Measurements from ENCODE around the gene PGBD5. TPM values are rescaled to one million over a fixed set of nuclear protein-coding genes. Genes with fewer than 3 reads are reported as not detected.
A peak's percentile ranks its signal among the peaks of the same experiment; 100 is the strongest.

The PGBD5 gene
- total RNA-seq, 1 experiment from 2014 or later = 37.8 TPM

DNA sequence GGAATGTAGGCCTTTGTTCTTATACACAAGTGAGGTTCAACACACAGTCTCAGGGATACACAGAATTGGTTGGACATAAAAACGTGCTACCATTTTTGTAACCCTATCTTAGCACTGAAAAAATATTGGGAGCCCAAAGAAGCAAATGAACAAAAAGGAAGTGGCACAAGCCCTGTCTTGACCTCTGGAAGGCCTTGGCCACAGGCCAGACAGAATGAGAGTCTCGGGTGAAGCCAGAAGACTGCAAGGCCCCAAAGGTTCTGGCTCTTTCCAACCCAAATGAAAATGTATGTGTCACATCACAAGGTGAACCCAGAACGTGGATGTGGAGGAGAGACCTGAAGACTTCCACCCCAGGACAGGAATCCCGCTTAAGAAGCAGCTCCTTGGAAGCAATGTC, 57.3 kb downstream of the PGBD5 start:
- no peaks in the 10 kb centered on the region for H3K4me1 Mint-ChIP-seq (ENCODE audit: low read depth, unreplicated experiment)
- no peak for TF ChIP-seq CTCF (IDR thresholded peaks at IDR 0.05; ENCODE audit: unreplicated experiment)
- BruUV-seq (replicated peaks) = no TSS peak
- H3K36me3 Mint-ChIP-seq (ENCODE audit: insufficient read depth, unreplicated experiment) = peaks cover 9% of the 10 kb centered on the region
- intact Hi-C loops (cut with micrococcal nuclease; ENCODE audit: unreplicated experiment) = no loop called here
- DNase-seq = no peak
- CTCF ChIA-PET = no interaction called here
- H3K4me3 Mint-ChIP-seq (ENCODE audit: low read depth, unreplicated experiment) = no peak overlapping the region
- no peaks in the 10 kb centered on the region for H3K27me3 Mint-ChIP-seq (ENCODE audit: unreplicated experiment)
- H3K9me3 Mint-ChIP-seq (ENCODE audit: low read depth, unreplicated experiment) = no peaks in the 10 kb centered on the region
- H3K27ac Mint-ChIP-seq (ENCODE audit: unreplicated experiment) = no peak overlapping the region

GRCh38 chr1:230368363-230368762, 57.8 kb downstream of the PGBD5 start:
- intact Hi-C loops (cut with micrococcal nuclease; ENCODE audit: unreplicated experiment) = no loop called here
- no peak overlapping the region for H3K27ac Mint-ChIP-seq (ENCODE audit: unreplicated experiment)
- no peak overlapping the region for H3K4me3 Mint-ChIP-seq (ENCODE audit: low read depth, unreplicated experiment)
- H3K4me1 Mint-ChIP-seq (ENCODE audit: low read depth, unreplicated experiment) = no peaks in the 10 kb centered on the region
- BruUV-seq (replicated peaks) = no TSS peak
- no peaks in the 10 kb centered on the region for H3K9me3 Mint-ChIP-seq (ENCODE audit: low read depth, unreplicated experiment)
- DNase-seq = no peak
- CTCF ChIA-PET = no interaction called here
- peaks cover 9% of the 10 kb centered on the region for H3K36me3 Mint-ChIP-seq (ENCODE audit: insufficient read depth, unreplicated experiment)
- TF ChIP-seq CTCF (IDR thresholded peaks at IDR 0.05; ENCODE audit: unreplicated experiment) = no peak
- no peaks in the 10 kb centered on the region for H3K27me3 Mint-ChIP-seq (ENCODE audit: unreplicated experiment)

GRCh38 chr1:230366504-230366915, 59.6 kb downstream of the PGBD5 start:
- H3K4me3 Mint-ChIP-seq (ENCODE audit: low read depth, unreplicated experiment) = no peak overlapping the region
- no peaks in the 10 kb centered on the region for H3K4me1 Mint-ChIP-seq (ENCODE audit: low read depth, unreplicated experiment)
- no peak overlapping the region for H3K27ac Mint-ChIP-seq (ENCODE audit: unreplicated experiment)
- no peak for DNase-seq
- TF ChIP-seq CTCF (IDR thresholded peaks at IDR 0.05; ENCODE audit: unreplicated experiment) = no peak
- peaks cover 9% of the 10 kb centered on the region for H3K36me3 Mint-ChIP-seq (ENCODE audit: insufficient read depth, unreplicated experiment)
- BruUV-seq (replicated peaks) = no TSS peak
- CTCF ChIA-PET = interaction anchor here (0.6 to 1.1 kb wide), 2 partner anchors 215 to 277 kb away, joined by 3 to 5 read pairs; no protein-coding TSS in a partner anchor
- no peaks in the 10 kb centered on the region for H3K27me3 Mint-ChIP-seq (ENCODE audit: unreplicated experiment)
- no peaks in the 10 kb centered on the region for H3K9me3 Mint-ChIP-seq (ENCODE audit: low read depth, unreplicated experiment)
- intact Hi-C loops (cut with micrococcal nuclease; ENCODE audit: unreplicated experiment) = no loop called here

DNA sequence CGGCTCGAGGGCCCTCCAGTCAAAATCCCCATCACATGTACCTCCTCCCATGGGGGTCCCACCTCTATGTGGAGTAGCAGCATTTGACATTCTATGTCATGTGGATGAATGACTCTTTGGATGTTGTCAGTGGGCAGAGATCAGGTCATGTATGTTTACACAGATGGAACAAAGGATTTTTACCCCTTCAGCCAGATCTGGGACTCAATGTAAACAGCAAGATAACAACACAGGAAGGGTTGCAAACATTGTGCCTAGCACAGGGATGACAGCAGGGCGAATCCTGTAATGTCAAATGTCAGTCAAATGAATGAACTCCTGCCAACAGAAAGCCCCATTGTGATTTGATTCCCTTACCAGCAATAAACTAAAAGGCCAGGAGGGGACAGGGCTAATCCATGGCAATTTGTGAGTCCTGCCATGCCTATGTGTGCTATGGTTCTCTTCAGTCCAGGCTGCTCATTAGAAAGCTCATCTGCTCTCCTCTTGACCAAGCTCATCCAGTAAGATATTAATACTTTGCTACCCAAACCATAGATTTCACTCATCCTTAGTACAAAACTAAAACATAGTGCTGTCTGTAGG, 60.3 kb downstream of the PGBD5 start:
- H3K36me3 Mint-ChIP-seq (ENCODE audit: insufficient read depth, unreplicated experiment) = peaks cover 14% of the 10 kb centered on the region
- no peak overlapping the region for H3K4me3 Mint-ChIP-seq (ENCODE audit: low read depth, unreplicated experiment)
- H3K9me3 Mint-ChIP-seq (ENCODE audit: low read depth, unreplicated experiment) = no peaks in the 10 kb centered on the region
- no peak overlapping the region for H3K27ac Mint-ChIP-seq (ENCODE audit: unreplicated experiment)
- TF ChIP-seq CTCF (IDR thresholded peaks at IDR 0.05; ENCODE audit: unreplicated experiment) = peak; percentile 16
- intact Hi-C loops (cut with micrococcal nuclease; ENCODE audit: unreplicated experiment) = no loop called here
- H3K4me1 Mint-ChIP-seq (ENCODE audit: low read depth, unreplicated experiment) = no peaks in the 10 kb centered on the region
- CTCF ChIA-PET = interaction anchor here (0.6 to 1.1 kb wide), 3 partner anchors 216 to 915 kb away, joined by 3 to 5 read pairs (median 4); no protein-coding TSS in a partner anchor
- DNase-seq = no peak
- no peaks in the 10 kb centered on the region for H3K27me3 Mint-ChIP-seq (ENCODE audit: unreplicated experiment)
- BruUV-seq (replicated peaks) = no TSS peak
